SK-MEL-5 (cell line): Measurements from ENCODE around the gene ELF4. TPM values are rescaled to one million over a fixed set of nuclear protein-coding genes. Genes with fewer than 3 reads are reported as not detected.

ENCODE experiments used
- DNase-seq: peaks from one replicate; pipeline ENCODE4 v3.0.0-alpha.2; 2016; ENCODE audit warnings: low read depth, low spot score
- in situ Hi-C: cut with HindIII; loops from 2 replicates; pipeline ENCODE4 v1.10.0; 2016; ENCODE audit warnings: low sequenced_read_pairs, high pct_unique_total_duplicates, low pct_unique_long_range_greater_than_20kb
- total RNA-seq: library from RNA; depleted of rRNA; stranded (reverse); fragments of >200 nt; shearing (Covaris generic); gene quantifications from 2 replicates; pipeline ENCODE4 v1.2.3, GENCODE V29; 2014

Gene ELF4
- total RNA-seq, 1 experiment from 2014 or later, result 4.9 TPM

DNA sequence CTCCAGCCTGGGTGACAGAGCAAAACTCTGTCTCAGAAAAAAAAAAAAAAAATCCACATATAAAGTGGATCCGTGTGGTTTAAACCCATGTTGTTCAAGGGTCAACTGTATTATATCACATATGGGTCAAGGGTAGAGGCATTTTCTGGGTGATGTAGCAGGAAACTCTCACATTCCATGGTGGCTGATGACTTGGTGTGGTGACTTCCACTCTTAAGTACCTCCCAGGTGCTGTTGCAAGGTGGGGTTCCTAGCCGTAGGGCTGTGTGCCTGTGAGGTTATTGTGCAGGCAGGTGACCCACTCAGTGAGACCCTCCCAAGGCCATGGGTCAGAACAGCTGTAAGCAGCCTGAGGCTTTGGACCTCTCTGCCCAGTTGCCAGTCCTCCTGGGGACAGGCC lies 17.0 kb downstream of the ELF4 start:
- in situ Hi-C loops, result no loop called here
- DNase-seq, result no peak

DNA sequence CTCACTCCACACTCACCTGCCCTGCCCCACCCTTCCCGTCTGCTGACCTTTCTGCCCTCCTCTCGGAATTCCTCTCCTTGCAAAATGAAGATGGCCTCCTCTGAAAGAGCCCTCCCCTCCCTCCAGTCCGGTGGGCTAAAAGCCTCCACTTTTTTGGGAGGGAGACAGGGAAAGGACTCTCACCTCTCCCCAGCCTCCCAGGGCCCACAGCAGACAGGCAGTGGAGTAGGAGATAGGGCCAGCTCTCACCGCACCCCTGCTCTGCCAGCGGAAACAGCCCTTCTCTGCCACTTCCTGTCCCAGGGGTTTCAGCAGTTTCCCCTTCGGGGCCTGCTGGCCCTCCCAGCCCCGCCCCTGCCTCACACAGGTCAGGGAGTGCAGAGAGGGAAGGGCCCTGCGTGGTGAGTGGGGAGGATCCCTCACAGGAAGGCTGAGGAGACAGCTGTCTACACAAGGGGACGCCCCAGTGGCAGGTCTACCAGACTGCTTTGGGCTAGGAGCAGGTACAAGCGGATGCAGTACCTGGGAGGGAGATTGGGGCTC lies 18.2 kb downstream of the ELF4 start:
- no peak for DNase-seq

DNA sequence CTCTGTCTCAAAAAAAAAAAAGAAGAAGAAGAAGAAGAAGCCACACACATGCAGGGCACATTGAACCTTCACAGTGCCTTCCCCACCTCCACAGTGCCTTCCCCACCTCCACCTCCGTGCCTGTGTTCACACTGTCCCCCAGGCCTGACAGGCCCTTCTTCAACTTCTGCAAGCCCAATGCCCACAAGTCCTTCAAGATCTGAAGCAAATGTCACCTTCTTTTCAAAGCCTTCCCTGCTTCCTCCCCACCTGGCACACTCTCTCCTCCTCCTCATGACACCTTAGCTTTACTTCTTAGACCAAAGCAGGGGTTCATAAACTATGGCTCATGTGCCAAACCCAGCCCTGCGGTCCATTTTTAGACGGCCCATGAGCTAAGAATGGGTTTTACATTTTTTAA lies 19.9 kb downstream of the ELF4 start:
- no peak for DNase-seq
- in situ Hi-C loops, result no loop called here

More for the DNA sequence above, 18.2 kb downstream of the ELF4 start:
- in situ Hi-C loops, result no loop called here

DNA sequence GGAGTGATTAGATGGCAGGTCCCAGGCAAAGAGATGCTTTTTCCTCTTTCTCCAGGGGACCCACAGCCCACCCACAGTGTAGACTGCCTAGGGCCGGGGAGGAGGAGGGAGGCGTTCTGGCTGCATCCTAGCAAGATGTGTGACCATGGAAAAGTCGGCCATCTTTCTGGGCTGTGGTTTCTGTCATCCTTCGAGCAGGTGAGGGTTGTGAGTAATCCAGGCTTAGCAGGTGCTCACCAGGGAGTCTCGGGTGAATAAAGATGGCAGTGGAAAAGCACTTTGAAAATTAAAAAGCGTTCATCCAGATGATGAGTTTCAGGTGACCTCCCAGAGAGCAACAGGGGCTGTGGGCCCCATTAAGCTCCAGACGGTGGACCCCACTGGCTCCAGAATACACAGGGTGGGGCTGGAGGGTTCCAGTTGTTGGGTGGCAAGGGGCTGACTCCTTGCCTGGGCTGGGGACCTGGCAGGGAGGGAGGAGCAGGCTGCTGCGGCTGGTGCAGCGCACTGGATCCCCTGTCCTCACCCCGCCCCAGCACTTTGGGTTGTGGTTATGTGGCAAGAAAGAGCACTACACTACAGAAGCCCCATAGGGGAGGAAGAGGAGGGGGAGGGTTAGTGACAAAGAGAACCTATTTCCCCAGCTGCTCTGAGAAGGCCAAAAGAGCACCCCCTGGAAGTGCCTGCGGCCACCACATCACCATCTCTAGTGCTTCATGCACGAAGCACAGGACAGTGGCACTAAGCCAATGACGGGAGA lies 23.7 kb downstream of the ELF4 start:
- in situ Hi-C loops, result no loop called here
- DNase-seq, result no peak

DNA sequence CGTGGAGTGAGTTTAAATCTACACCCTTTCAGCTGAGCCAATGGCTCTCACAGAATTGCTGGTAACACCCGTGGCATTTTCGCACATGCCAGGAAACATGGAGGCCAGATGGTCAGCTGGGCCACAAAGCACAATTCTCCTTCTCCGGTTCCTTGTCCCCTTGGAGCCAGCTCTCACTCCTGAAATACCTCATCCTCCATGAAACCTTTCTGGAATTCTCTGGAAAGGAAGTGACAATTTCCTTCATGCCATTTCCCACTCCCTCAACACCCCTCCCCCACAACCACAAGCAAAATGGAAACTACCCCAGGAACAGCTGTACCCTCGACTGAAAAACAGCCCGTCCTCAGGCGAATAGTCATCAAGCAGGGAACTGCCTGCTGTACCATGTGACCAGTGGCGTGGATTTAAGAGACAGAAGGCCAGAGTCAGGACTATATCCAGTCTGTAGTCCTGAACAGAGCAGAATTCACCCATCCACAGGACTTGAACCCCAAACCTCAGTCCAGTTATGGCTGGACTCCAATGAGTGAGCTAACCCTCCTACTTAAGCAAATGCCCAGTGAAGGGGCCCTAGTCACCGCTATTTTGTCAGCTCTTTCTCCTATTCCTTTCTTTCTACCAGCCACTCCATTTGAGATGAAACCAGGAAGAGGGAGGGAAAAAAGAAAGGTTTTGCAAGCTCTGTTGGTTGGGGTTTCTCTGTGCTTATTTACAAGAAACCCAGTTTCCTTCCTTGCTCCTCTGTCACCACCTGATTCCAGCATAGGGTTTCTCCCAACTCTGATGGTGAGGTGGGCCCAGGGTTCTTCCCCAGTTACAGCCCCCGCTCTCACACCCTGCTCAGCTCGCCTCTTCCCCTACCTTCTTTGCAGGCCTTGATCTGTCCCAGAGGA lies 24.5 kb downstream of the ELF4 start:
- in situ Hi-C loops, result no loop called here
- DNase-seq, result no peak

DNA sequence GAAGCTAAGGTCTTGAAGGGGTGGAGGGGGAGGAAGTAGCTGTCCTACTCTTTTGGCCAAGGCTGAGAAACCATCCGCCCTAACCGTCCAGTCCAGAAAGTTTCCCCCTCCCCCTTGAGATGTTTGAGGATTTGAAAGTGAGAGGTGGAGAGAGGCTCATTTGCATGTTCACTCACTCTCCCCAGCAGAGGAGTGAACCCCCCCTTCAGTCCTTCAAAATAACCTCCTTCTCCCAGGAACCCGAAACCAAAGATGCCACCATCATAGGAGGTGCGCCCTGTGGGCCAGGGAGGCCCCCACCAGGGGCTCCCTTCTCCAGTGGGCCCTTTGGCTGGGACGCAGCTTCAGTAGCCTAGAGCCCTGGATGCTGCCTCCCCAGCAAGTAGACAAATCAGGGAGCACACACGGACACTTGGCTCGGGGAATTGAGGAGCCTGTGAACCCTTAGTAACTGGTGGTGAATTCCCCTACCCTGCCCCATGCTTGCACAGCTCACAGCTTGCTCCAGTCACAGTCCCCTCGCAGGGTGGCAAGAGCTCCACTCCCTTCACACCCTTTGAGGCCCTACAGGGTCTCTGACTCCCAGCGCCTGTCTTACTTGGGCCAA lies 25.6 kb downstream of the ELF4 start:
- in situ Hi-C loops, result no loop called here
- DNase-seq, result no peak

DNA sequence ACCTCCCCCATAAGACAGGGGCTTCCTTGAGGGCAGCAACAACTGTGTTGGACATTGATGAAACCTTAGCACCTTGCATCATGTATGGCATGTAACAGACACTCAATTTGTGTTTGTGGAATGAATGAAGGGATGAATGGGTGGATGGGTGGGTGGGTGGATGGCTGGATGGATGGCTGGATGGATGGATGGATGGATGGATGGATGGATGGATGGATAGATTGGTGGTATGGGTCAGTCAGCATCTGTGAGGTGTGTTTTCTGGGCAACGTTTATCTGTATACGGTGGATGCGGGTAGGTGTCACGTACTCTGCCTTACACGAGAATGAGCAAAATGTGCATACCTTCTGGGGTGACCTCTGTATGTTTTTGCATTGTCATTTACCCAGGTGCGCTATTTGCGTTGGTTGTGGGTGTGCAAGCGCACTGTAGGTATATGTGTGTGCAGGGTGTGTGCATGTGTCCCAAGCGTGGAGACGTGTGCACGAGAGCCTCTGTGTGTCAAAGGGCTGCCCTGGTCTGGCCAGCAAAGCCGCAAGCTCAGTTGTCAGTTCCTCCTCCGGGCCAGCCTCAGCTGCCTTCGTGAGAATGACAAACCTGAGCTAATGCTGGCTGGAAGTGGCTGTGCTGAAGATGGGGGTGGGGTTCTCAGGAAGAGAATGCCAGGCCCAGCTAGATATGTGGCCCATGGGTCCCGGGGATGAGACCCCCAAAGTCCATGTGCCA lies 26.5 kb downstream of the ELF4 start:
- in situ Hi-C loops, result no loop called here
- DNase-seq, result no peak

DNA sequence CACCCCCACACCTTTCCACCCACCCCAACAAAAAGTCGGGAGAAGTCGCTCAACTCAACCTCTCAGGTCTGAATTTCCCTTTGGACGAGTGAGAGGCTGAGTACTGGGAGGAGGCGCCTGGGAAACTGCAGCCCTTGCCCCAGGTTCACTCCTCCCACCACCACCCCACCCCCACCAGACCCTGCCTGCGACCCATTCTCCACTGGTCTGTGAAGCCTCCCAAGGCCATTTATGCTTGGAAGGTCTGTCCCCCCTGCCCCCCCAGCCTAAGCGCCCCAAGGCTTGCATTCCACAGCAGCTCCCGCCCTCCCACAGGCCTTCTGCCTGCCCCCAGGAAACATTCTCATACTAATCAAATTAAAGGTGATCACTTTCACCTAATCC lies 27.2 kb downstream of the ELF4 start:
- in situ Hi-C loops, result no loop called here
- DNase-seq, result no peak

DNA sequence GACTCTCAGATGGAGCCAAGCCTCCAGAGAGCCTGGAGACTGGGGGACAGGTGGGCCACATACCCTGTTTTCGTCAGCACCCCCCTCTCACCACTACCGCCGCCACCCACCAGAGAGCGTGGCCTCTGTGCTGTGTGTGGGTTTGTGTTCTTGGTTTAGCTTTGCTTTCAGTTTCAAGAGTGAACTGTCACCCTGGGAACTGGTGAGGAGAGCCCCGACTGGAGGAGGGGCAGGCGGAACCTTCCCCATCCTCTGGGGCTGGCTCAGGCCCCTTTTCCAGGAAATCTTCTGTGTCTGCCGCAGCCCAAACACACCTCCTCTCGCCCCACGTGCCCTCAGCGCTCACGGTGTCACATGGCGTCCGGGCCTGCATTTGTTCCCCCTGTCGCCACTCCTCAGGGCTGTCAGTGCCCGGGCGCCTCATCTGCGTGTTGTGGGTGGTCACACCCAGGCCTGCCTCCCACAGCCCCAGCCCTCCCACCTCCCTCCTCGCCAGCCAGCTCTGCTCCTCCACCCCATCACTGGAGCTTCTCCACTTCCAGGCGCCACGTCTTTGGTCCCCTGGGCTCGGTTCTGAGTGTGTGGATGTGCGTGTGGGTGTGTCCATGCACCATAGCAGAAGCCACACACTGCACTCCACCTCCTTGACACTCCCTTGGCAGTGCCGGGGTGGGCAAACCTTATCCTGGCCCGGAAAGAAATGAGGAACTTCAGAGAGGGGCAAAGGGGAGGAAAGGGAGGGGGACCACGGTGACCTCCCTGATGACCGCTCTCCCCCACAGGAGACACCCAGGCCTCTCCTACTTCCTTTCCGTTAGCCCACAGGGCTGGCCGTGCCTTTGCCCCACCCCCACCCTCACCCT lies 27.8 kb downstream of the ELF4 start:
- in situ Hi-C loops, result no loop called here
- no peak for DNase-seq

DNA sequence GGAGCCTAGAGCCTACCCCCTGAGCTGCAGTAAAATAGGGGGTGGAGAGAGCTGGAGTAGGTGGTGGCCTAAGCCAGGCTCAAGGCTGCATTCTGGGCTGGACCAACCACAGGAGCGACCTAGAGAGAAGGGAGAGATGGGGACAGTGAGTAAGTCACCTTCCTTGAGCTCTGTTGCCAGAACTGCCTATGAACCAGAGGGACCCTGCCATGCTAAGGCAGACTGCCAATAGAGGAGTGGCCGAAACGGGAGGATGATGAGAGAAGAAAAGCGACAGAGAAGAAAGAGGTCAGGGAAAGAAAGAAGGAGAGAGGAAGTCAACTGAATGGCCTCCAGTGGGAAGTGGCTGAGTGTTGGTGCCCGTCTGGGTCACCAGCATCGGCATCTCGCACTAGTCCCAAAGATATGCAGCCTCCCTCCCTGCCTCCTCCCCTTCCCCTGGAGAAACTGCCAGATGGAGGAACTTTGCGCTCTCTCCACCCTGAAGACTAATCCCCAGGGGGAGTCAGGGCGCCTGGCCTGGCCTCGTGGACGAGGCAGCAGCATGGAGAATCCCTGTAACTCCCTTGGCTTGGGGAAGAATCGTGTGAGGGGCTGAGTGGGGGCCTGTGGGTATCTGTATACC lies 28.8 kb downstream of the ELF4 start:
- no peak for DNase-seq
- in situ Hi-C loops, result no loop called here

DNA sequence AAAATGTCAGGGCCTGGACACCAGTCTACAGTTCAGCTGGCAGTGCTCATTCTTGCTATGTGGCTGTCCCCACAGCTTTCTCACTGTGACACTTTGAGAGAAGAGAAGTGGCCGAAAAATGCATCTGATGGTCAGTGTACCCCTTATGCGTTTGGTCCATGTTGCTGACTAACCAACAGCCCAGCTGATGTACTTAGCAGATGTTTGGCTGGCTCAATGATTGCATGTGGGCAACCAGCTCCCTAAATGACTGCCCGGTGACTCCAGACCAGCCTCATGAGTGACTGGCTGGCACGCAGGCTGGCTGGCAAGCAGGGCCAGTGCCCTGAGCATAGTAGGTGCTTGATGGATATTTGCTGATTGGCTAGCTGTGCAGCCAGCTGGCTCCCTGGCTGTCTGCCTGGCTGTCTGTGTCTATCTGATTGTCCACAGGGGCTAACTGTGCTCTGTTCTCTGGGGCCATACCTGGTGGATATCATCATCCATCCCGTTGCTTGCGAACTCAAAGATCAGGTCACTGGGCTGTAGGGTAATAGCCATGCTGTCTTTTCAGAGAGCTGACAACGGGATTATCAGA lies 29.4 kb downstream of the ELF4 start:
- in situ Hi-C loops, result no loop called here

DNA sequence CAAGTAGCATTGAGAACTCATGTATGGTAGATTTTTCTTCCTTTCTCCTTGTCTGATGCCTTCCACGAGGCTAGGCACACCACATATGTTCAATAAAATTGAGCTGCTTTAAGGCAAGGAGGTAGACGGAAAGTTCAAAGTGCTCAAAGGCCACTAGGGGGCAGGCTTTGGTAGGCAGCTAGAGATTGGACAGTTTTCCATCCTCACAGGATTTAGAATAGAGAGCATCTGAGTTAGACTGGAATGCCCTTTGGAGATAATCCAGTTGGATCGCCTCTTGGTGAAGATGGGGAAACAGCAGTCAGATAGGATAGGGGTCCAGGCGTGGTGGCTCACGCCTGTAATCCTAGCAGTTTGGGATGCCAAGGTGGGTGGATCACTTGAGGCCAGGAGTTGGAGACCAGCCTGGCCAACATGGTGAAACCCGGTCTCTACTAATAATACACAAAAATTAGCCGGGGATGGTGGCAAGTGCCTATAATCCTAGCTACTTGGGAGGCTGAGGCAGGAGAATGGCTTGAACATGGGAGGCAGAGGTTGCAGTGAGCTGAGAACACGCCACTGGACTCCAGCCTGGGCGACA lies 30.4 kb downstream of the ELF4 start:
- in situ Hi-C loops, result no loop called here
- DNase-seq, result peak; percentile 75

More for the DNA sequence above, 29.4 kb downstream of the ELF4 start:
- DNase-seq, result no peak

DNA sequence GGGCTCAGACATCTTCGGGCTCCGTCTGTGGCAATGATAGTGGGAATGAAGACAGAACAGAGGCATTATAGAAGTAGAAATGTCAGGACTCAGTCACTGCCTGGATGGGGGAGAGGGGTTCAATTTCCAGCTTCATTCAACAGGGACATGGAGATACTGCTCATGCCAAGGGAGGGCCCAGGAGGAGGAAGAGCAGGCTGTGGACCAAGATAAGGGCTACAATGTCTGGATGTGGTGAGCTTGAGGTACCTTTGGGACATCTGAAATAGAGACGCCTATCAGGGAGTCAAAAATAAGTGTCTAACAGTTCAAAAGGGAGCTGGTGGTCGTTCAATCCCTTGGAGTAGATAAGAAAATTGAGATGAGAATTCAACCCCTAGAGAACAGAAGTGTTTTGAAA lies 34.5 kb downstream of the ELF4 start:
- in situ Hi-C loops, result no loop called here

DNA sequence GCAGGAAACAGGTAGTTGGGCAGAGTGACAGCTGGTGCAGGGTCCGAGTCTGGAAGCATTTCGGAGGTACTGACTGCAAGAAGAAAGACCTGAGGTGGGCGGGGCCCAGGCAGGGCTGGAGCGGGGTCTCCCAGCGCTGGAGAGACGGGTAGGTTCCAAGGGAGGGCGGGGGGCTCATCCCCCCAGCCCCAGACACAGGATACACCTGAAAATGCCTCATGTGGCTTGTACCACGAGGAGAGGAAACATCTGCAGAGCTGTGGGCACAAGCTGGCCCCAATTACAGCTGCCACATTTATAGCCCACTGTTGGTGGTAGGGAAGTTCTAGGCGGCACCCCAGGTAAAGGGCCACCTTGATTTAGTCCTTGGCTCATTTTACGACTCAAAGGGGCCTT lies 38.0 kb downstream of the ELF4 start:
- DNase-seq, result no peak
- in situ Hi-C loops, result no loop called here

More for the DNA sequence above, 34.5 kb downstream of the ELF4 start:
- no peak for DNase-seq

DNA sequence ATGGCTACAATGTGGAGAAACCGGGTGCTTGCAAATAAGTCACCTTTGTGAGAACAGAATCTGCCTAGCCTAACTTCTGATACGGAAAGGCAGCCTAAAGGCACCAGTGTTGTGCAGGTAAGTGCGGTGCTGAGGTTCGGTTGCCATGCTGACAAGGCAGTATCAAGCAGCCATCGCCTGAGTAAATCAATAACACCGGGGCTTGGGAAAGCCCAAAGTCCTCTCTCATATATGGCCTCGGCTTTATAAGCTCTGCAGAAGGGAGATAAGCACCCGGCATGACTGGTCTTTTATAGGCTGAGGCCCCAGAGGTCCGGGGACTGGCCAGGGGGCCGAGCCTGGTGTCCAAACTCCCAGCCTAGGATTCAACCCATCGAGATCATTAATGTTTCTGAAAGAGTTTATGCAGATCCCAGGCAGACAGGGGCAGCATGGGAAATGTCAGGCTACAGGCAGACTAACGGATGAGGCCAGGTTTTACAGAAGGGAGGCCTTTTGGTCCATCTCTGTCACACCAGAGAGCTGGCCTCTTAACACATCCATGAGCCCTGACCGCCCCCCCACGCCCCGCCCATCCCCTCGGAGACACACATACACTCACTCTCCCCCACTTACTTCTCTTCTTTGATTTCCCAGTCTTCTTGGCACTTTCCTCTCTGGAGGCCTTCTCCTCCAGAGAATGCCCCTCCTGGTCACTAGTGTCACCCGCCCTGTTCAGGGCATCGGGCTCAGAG lies 38.5 kb downstream of the ELF4 start:
- DNase-seq, result no peak
- in situ Hi-C loops, result no loop called here
